H1 (cell line): ENCODE results near the gene NKD2. TPM values are rescaled to one million over a fixed set of nuclear protein-coding genes. Genes with fewer than 3 reads are reported as not detected.

Source experiments
- CTCF ChIA-PET: fragments of 300-600 bp; sonication (Branson Sonifier 250); formaldehyde crosslinking; loops from one replicate; lab custom pipeline; 2021; ENCODE audit not compliant: partially characterized antibody; lab: Charles Lee
- POLR2A ChIA-PET: fragments of 300-600 bp; sonication (Branson Sonifier 250); formaldehyde crosslinking; loops from one replicate; lab custom pipeline; 2021; ENCODE audit warnings: inconsistent platforms; ENCODE audit not compliant: partially characterized antibody; lab: Charles Lee
- DNase-seq, 2 experiments: peaks; one replicate each; pipeline versions ENCODE4 v3.0.0 to v3.0.0-alpha.2; 2010 to 2022; ENCODE audit warnings: low spot score in 2 of 2, low read depth in 1 of 2, mixed read lengths in 1 of 2
- FAIRE-seq: peaks from 2 replicates; lab custom pipeline; 2011; peaks lifted over from hg19 to GRCh38; lab: Jason Lieb, UNC
- H2AFZ ChIP-seq: 2 replicates; pipeline ENCODE4 v1.8.1; 2012; ENCODE audit warnings: low read length, inconsistent platforms
- H2AK5ac ChIP-seq: 2 replicates; pipeline ENCODE4 v1.6.1; 2013; ENCODE audit warnings: low read depth, low read length
- H2BK120ac ChIP-seq: replicated peaks from 2 replicates; pipeline ENCODE3; 2013; ENCODE audit warnings: low read depth, low read length, inconsistent platforms
- H2BK12ac ChIP-seq: 2 replicates; pipeline ENCODE4 v1.6.1; 2013; ENCODE audit warnings: low read depth, low read length
- H2BK15ac ChIP-seq: 2 replicates; pipeline ENCODE4 v1.6.1; 2013; ENCODE audit warnings: low read length
- H2BK20ac ChIP-seq: 2 replicates; pipeline ENCODE4 v1.6.1; 2013; ENCODE audit warnings: low read length
- H2BK5ac ChIP-seq: 2 replicates; pipeline ENCODE4 v1.6.1; 2013; ENCODE audit warnings: low read depth, low read length
- H3K14ac ChIP-seq: 2 replicates; pipeline ENCODE4 v1.6.1; 2013; ENCODE audit warnings: inconsistent platforms; ENCODE audit not compliant: insufficient read length
- H3K18ac ChIP-seq: 2 replicates; pipeline ENCODE4 v1.6.1; 2013; ENCODE audit warnings: low read length; ENCODE audit errors: extremely low read depth
- H3K23ac ChIP-seq: 2 replicates; pipeline ENCODE4 v1.6.1; 2013; ENCODE audit warnings: inconsistent platforms; ENCODE audit not compliant: insufficient read length
- H3K23me2 ChIP-seq: 2 replicates; pipeline ENCODE4 v1.6.1; 2013; ENCODE audit warnings: low read depth, low read length
- H3K27ac ChIP-seq: 2 replicates; pipeline ENCODE4 v1.6.1; 2011; ENCODE audit warnings: low read depth, low read length, inconsistent platforms
- H3K27me3 ChIP-seq, 4 experiments: replicated peaks in 1 of 4; 1 replicate in 1 of 4; 2 replicates in 3 of 4; pipeline versions ENCODE4 v1.6.1 to v1.8.1; 2011 to 2013; ENCODE audit warnings: low read length in 3 of 4, mild to moderate bottlenecking in 3 of 4, inconsistent platforms in 2 of 4, mixed read lengths in 2 of 4, moderate library complexity in 1 of 4; ENCODE audit not compliant: control insufficient read depth in 3 of 4, insufficient read depth in 3 of 4; ENCODE audit errors: extremely low read depth in 1 of 4
- H3K36me3 ChIP-seq, 4 experiments: 2 replicates each; pipeline versions ENCODE4 v1.6.1 to v1.8.1; 2011 to 2013; ENCODE audit warnings: mild to moderate bottlenecking in 4 of 4, low read length in 3 of 4, moderate library complexity in 2 of 4, control low read depth in 1 of 4, inconsistent platforms in 1 of 4; ENCODE audit not compliant: insufficient read depth in 4 of 4, control insufficient read depth in 2 of 4
- H3K4ac ChIP-seq: replicated peaks from 2 replicates; pipeline ENCODE3; 2013; ENCODE audit warnings: low read length, low read depth, mixed read lengths, inconsistent platforms; ENCODE audit not compliant: insufficient read length
- H3K4me1 ChIP-seq, 4 experiments: replicated peaks in 1 of 4; 1 replicate in 1 of 4; 2 replicates in 3 of 4; pipeline versions ENCODE4 v1.6.1 to v1.8.1; 2011 to 2013; ENCODE audit warnings: low read length in 3 of 4, inconsistent platforms in 2 of 4, mixed read lengths in 1 of 4; ENCODE audit not compliant: insufficient read depth in 4 of 4, control insufficient read depth in 3 of 4
- H3K4me2 ChIP-seq, 2 experiments: 2 replicates each; pipeline versions ENCODE4 v1.6.1 to v1.8.1; 2011 to 2013; ENCODE audit warnings: low read depth in 2 of 2, low read length in 2 of 2, control low read depth in 1 of 2, inconsistent platforms in 1 of 2, mild to moderate bottlenecking in 1 of 2; ENCODE audit not compliant: insufficient read depth in 1 of 2
- H3K4me3 ChIP-seq, 4 experiments: fragments of 200-600, 300-600 bp in 1 of 4; sonication (generic), shearing (Covaris generic), sonication (Bioruptor Twin) in 1 of 4; 2 replicates each; pipeline versions ENCODE4 v1.5.1 to v1.8.1; 2011 to 2016; ENCODE audit warnings: low read length in 4 of 4, low read depth in 3 of 4, control low read depth in 2 of 4, inconsistent platforms in 2 of 4, mild to moderate bottlenecking in 2 of 4, mixed read lengths in 1 of 4, moderate library complexity in 1 of 4; ENCODE audit not compliant: insufficient read depth in 2 of 4; ENCODE audit errors: extremely low read depth in 1 of 4
- H3K56ac ChIP-seq: replicated peaks from 2 replicates; pipeline ENCODE3; 2013; ENCODE audit warnings: low read depth, mild to moderate bottlenecking, mixed read lengths, low read length, inconsistent platforms; ENCODE audit not compliant: insufficient read length
- H3K79me1 ChIP-seq: 2 replicates; pipeline ENCODE4 v1.6.1; 2013; ENCODE audit warnings: low read depth, low read length, control low read depth
- H3K79me2 ChIP-seq, 2 experiments: 2 replicates each; pipeline versions ENCODE4 v1.6.1 to v1.8.1; 2012 to 2013; ENCODE audit warnings: low read length in 2 of 2, mild to moderate bottlenecking in 2 of 2, inconsistent platforms in 1 of 2; ENCODE audit not compliant: insufficient read depth in 2 of 2, control insufficient read depth in 1 of 2
- H3K9ac ChIP-seq, 4 experiments: replicated peaks in 1 of 4; 1 replicate in 1 of 4; 2 replicates in 3 of 4; pipeline versions ENCODE4 v1.6.1 to v1.8.1; 2011 to 2013; ENCODE audit warnings: low read depth in 3 of 4, low read length in 3 of 4, control low read depth in 2 of 4, mild to moderate bottlenecking in 2 of 4, moderate library complexity in 2 of 4, inconsistent platforms in 1 of 4; ENCODE audit errors: extremely low read depth in 1 of 4
- H3K9me3 ChIP-seq, 2 experiments: 2 replicates each; pipeline versions ENCODE4 v1.6.1 to v1.8.1; 2012 to 2013; ENCODE audit warnings: mild to moderate bottlenecking in 2 of 2, moderate library complexity in 2 of 2, control low read depth in 1 of 2, inconsistent platforms in 1 of 2, low read depth in 1 of 2, low read length in 1 of 2, mixed read lengths in 1 of 2; ENCODE audit not compliant: insufficient read depth in 2 of 2
- H4K20me1 ChIP-seq, 2 experiments: replicated peaks in 1 of 2; 2 replicates each; pipeline versions ENCODE3 to v1.8.1; 2011 to 2013; ENCODE audit warnings: inconsistent platforms in 2 of 2, low read length in 2 of 2, mild to moderate bottlenecking in 1 of 2; ENCODE audit not compliant: insufficient read depth in 2 of 2, control insufficient read depth in 1 of 2
- H4K5ac ChIP-seq: 2 replicates; pipeline ENCODE4 v1.6.1; 2013; ENCODE audit warnings: low read length, low read depth, mixed read lengths, inconsistent platforms; ENCODE audit not compliant: insufficient read length
- H4K8ac ChIP-seq: 2 replicates; pipeline ENCODE4 v1.8.0; 2013; ENCODE audit warnings: mild to moderate bottlenecking, moderate library complexity, low read length, inconsistent platforms; ENCODE audit not compliant: insufficient read depth; ENCODE audit errors: extremely low read depth
- H4K91ac ChIP-seq: replicated peaks from 2 replicates; pipeline ENCODE3; 2013; ENCODE audit warnings: low read length, mixed read lengths, inconsistent platforms; ENCODE audit not compliant: insufficient read length
- CTCF ChIP-seq, 3 experiments: IDR thresholded peaks; 1 replicate in 2 of 3; 2 replicates in 1 of 3; pipeline versions ENCODE4 v1.5.1 to v1.6.1; 2011; ENCODE audit warnings: low read length in 3 of 3, mild to moderate bottlenecking in 3 of 3, inconsistent platforms in 2 of 3, low read depth in 1 of 3, moderate library complexity in 1 of 3; ENCODE audit not compliant: insufficient read depth in 1 of 3; ENCODE audit errors: control extremely low read depth in 1 of 3
- E2F6 ChIP-seq: IDR thresholded peaks from 2 replicates; pipeline ENCODE4 v1.6.1; 2012; ENCODE audit warnings: inconsistent platforms
- EGR1 ChIP-seq: IDR thresholded peaks from 2 replicates; pipeline ENCODE4 v1.6.1; 2011; ENCODE audit warnings: low read depth, low read length, borderline replicate concordance
- GTF2F1 ChIP-seq: IDR thresholded peaks from 2 replicates; pipeline ENCODE4 v1.6.1; 2012; ENCODE audit warnings: low read depth, low read length, improper control_type of control experiment, borderline replicate concordance
- JUND ChIP-seq: IDR thresholded peaks from 2 replicates; pipeline ENCODE4 v1.6.1; 2011; ENCODE audit warnings: mild to moderate bottlenecking, improper control_type of control experiment, low read length
- RBBP5 ChIP-seq: IDR thresholded peaks from 2 replicates; pipeline ENCODE4 v1.7.1; 2012; ENCODE audit warnings: low read depth, mild to moderate bottlenecking, inconsistent platforms, low read length, moderate library complexity, borderline replicate concordance
- SIN3A ChIP-seq, 2 experiments: IDR thresholded peaks in 1 of 2; conservative IDR thresholded peaks in 1 of 2; 2 replicates each; pipeline ENCODE4 v1.6.1; 2011 to 2012; ENCODE audit warnings: low read length in 2 of 2, improper control_type of control experiment in 1 of 2, low read depth in 1 of 2, mild to moderate bottlenecking in 1 of 2
- SIX5 ChIP-seq: IDR thresholded peaks from 2 replicates; pipeline ENCODE4 v1.6.1; 2011; ENCODE audit warnings: mild to moderate bottlenecking, low read depth, low read length
- SUZ12 ChIP-seq: fragments of 200-600 bp; sonication (generic); IDR thresholded peaks from 2 replicates; pipeline ENCODE4 v1.6.1; 2012; ENCODE audit warnings: mild to moderate bottlenecking, inconsistent platforms, low read length, moderate library complexity, mixed read lengths
- YY1 ChIP-seq: IDR thresholded peaks from 2 replicates; pipeline ENCODE4 v1.6.1; 2011; ENCODE audit warnings: low read depth, mild to moderate bottlenecking, low read length
- WGBS, 2 experiments: shearing (Covaris generic) in 1 of 2; methylation state at CpG; one replicate each; pipeline versions ENCODE4 v1.1.6 to v1.1.7; 2013 to 2015; ENCODE audit warnings: low lambda C conversion rate in 2 of 2, mixed read lengths in 2 of 2, inconsistent platforms in 1 of 2, low coverage in 1 of 2, missing lambda C conversion rate in 1 of 2; ENCODE audit not compliant: insufficient replicate concordance in 2 of 2, insufficient coverage in 1 of 2, insufficient read length in 1 of 2; ENCODE audit errors: extremely low coverage in 1 of 2, missing lambda C conversion rate in 1 of 2; 5-methylcytosine and 5-hydroxymethylcytosine counted together
- polyA plus RNA-seq, 7 experiments: library from polyadenylated mRNA; depleted of rRNA in 3 of 7; stranded (reverse) in 5 of 7; unstranded in 2 of 7; fragments of >200 nt in 5 of 7; fragments of 200-250 nt in 2 of 7; gene quantifications; 1 replicate in 5 of 7; 2 replicates in 1 of 7; 4 replicates in 1 of 7; pipeline versions ENCODE4 v1.2.1 to v1.2.3, GENCODE V29; 2011 to 2013; ENCODE audit warnings: missing spikeins in 2 of 7, mixed read lengths in 2 of 7
- total RNA-seq: library from RNA; stranded (reverse); fragmentation: NEBNext Ultra II Directional; extraction: Animal tissue kit (Norgen Biotek cat#: 25700); gene quantifications from 2 replicates; pipeline ENCODE4 v1.2.1, GENCODE V29; 2021

The NKD2 gene
- total and polyA plus RNA-seq, 2 of the 8 experiments (the other 6 are each of a cell fraction or from before 2014, with no cell fraction given) = 5.5 to 7.9 TPM

GRCh38 chr5:988322-988721 lies 20.3 kb upstream of the NKD2 start:
- Histone ChIP-seq H3K79me2 (no peaks in the 10 kb centered on the region), H2BK120ac (no peak overlapping the region), H3K23me2 (peaks cover 4% of the 10 kb centered on the region; the same call in 1 of the 2 replicates), H4K20me1 (peaks cover 0 to 4% of the 10 kb centered on the region in 2 experiments), H3K27me3 (no peaks in the 10 kb centered on the region), H3K18ac (no peak overlapping the region), H3K4me1 (no peaks in the 10 kb centered on the region), H3K9me3 (no peaks in the 10 kb centered on the region), H3K9ac (no peak overlapping the region), H2AFZ (no peak overlapping the region), H2BK5ac (no peak overlapping the region), H3K4me3 (no peak overlapping the region), H2BK15ac (no peak overlapping the region), H2AK5ac (no peak overlapping the region), H4K91ac (no peak overlapping the region), H4K5ac (no peak overlapping the region), H2BK12ac (no peak overlapping the region), H3K36me3 (no peaks in the 10 kb centered on the region), H3K23ac (no peak overlapping the region), H3K79me1 (no peaks in the 10 kb centered on the region; the same call in 1 of the 2 replicates), H3K27ac (no peak overlapping the region), H3K4ac (no peak overlapping the region), H4K8ac (no peak overlapping the region), H3K56ac (no peak overlapping the region), H3K4me2 (no peak overlapping the region), H3K14ac (no peak overlapping the region), H2BK20ac (no peak overlapping the region)
- FAIRE-seq = no peak
- no peak for TF ChIP-seq EGR1
- TF ChIP-seq CTCF (IDR thresholded peaks at IDR 0.05; ENCODE audit: control extremely low read depth in 1 of 3, insufficient read depth in 1 of 3, low read depth in 1 of 3, low read length in 3 of 3) = no peak
- no peak for TF ChIP-seq E2F6
- TF ChIP-seq SIN3A (conservative IDR thresholded peaks at IDR 0.05 in 1 of 2, IDR thresholded peaks at IDR 0.05 in 1 of 2; ENCODE audit: low read depth in 1 of 2, low read length in 2 of 2) = no peak
- no peak for TF ChIP-seq RBBP5
- TF ChIP-seq YY1 = no peak
- no peak for TF ChIP-seq GTF2F1
- no peak for TF ChIP-seq SUZ12
- no peak for TF ChIP-seq SIX5
- TF ChIP-seq JUND = no peak
- WGBS, 2 experiments = 75% methylated on average over 6 of the region's 6 CpGs; no CpG with 5 or more reads in 1 of the 2 experiments
- DNase-seq = no peak
- ChIA-PET POLR2A (interaction anchor here (1.2 kb wide), 1 partner anchor 85 kb away, joined by 4 read pairs; no protein-coding TSS in a partner anchor), CTCF (interaction anchor here (0.9 to 6.0 kb wide), 2 partner anchors 20 to 29 kb away, joined by 3 to 71 read pairs; partner anchors contain the start of gene NKD2)
